GM12878 (cell line): ENCODE data around the gene RNASEL. TPM values are rescaled to one million over a fixed set of nuclear protein-coding genes. Genes with fewer than 3 reads are reported as not detected.

ENCODE experiments used
- BACH1 ChIP-seq: fragments of 450-650 bp; IDR thresholded peaks from 2 replicates; pipeline ENCODE4 v1.6.1; 2017; ENCODE audit warnings: mild to moderate bottlenecking, borderline replicate concordance
- BCL11A ChIP-seq: IDR thresholded peaks from 2 replicates; pipeline ENCODE4 v1.6.1; 2011; ENCODE audit warnings: low read depth, low read length
- FOS ChIP-seq: IDR thresholded peaks from 3 replicates; pipeline ENCODE4 v1.6.1; 2011; ENCODE audit warnings: borderline replicate concordance; ENCODE audit not compliant: insufficient read length; ENCODE audit errors: extremely low read depth
- JUNB ChIP-seq: IDR thresholded peaks from 2 replicates; pipeline ENCODE4 v1.6.1; 2016; ENCODE audit warnings: antibody characterized with exemption, mild to moderate bottlenecking
- MEF2B ChIP-seq: fragments of 450-650 bp; IDR thresholded peaks from 2 replicates; pipeline ENCODE4 v1.6.1; 2018; ENCODE audit warnings: mild to moderate bottlenecking, moderate library complexity; ENCODE audit not compliant: partially characterized antibody, poor library complexity, severe bottlenecking
- MXI1 ChIP-seq: fragments of 150-350 bp; IDR thresholded peaks from 2 replicates; pipeline ENCODE4 v1.6.1; 2011; ENCODE audit warnings: low read depth, mild to moderate bottlenecking, inconsistent platforms, low read length, improper control_type of control experiment
- MYB ChIP-seq: fragments of 150-350 bp; IDR thresholded peaks from 2 replicates; pipeline ENCODE4 v1.6.1; 2014; ENCODE audit warnings: mild to moderate bottlenecking, low read depth, low read length, borderline replicate concordance
- NFYA ChIP-seq: IDR thresholded peaks from 2 replicates; pipeline ENCODE4 v1.6.1; 2011; ENCODE audit warnings: low read depth, mild to moderate bottlenecking, low read length, improper control_type of control experiment, borderline replicate concordance
- NR2C2 ChIP-seq: IDR thresholded peaks from 2 replicates; pipeline ENCODE4 v1.6.1; 2011; ENCODE audit warnings: borderline replicate concordance, low read depth; ENCODE audit not compliant: control insufficient read depth, insufficient read length
- PAX5 ChIP-seq: IDR thresholded peaks from 2 replicates; pipeline ENCODE4 v1.6.1; 2011; ENCODE audit warnings: low read depth, low read length, borderline replicate concordance
- PML ChIP-seq: IDR thresholded peaks from 2 replicates; pipeline ENCODE4 v1.6.1; 2012; ENCODE audit warnings: low read length, inconsistent platforms
- RAD21 ChIP-seq: IDR thresholded peaks from 2 replicates; pipeline ENCODE4 v1.6.1; 2011; ENCODE audit warnings: mild to moderate bottlenecking, low read depth, low read length, moderate library complexity; ENCODE audit not compliant: insufficient read depth
- RCOR1 ChIP-seq: conservative IDR thresholded peaks from 2 replicates; pipeline ENCODE4 v1.6.1; 2012; ENCODE audit warnings: low read depth, low read length, improper control_type of control experiment
- SIN3A ChIP-seq: IDR thresholded peaks from 2 replicates; pipeline ENCODE4 v1.6.1; 2012; ENCODE audit warnings: low read depth, low read length, improper control_type of control experiment
- SUPT20H ChIP-seq: IDR thresholded peaks from 2 replicates; pipeline ENCODE4 v1.6.1; 2011; ENCODE audit warnings: low read depth, mild to moderate bottlenecking, low read length, moderate library complexity, borderline replicate concordance; ENCODE audit not compliant: control insufficient read depth
- WRNIP1 ChIP-seq: IDR thresholded peaks from 2 replicates; pipeline ENCODE4 v1.6.1; 2011; ENCODE audit warnings: low read depth, low read length, improper control_type of control experiment, borderline replicate concordance
- ZBED1 ChIP-seq: IDR thresholded peaks from 2 replicates; pipeline ENCODE4 v1.6.1; 2016; ENCODE audit warnings: borderline replicate concordance
- ZNF217 ChIP-seq: fragments of 450-650 bp; IDR thresholded peaks from 2 replicates; pipeline ENCODE4 v1.6.1; 2017; ENCODE audit warnings: antibody characterized with exemption, mild to moderate bottlenecking
- ZNF622 ChIP-seq: fragments of 450-650 bp; IDR thresholded peaks from 2 replicates; pipeline ENCODE4 v1.6.1; 2017; ENCODE audit warnings: mild to moderate bottlenecking, inconsistent platforms
- ZSCAN29 ChIP-seq: fragments of 450-650 bp; IDR thresholded peaks from 2 replicates; pipeline ENCODE4 v1.6.1; 2017; ENCODE audit warnings: mild to moderate bottlenecking, moderate library complexity
- polyA plus RNA-seq, 11 experiments: library from polyadenylated mRNA; depleted of rRNA in 4 of 11; unstranded in 6 of 11; stranded (reverse) in 5 of 11; fragments of >200 nt; fragmentation: Nextera tagmentation in 4 of 11; fragmentation: Illumina TruSeq in 1 of 11; extraction: Ambion mirVana in 4 of 11; extraction: Trizol in 1 of 11; gene quantifications; 1 replicate in 1 of 11; 2 replicates in 10 of 11; pipeline versions ENCODE4 v1.2.1 to v1.2.3, GENCODE V29; 2011 to 2016; ENCODE audit warnings: inconsistent platforms in 2 of 11, missing spikeins in 2 of 11, low read depth in 1 of 11
- total RNA-seq, 4 experiments: library from RNA; depleted of rRNA in 3 of 4; stranded (reverse); fragments of >200 nt in 3 of 4; fragmentation: Illumina TruSeq in 1 of 4; extraction: Trizol in 1 of 4; gene quantifications; 2 replicates each; pipeline versions ENCODE4 v1.2.1 to v1.2.3, GENCODE V29; 2013 to 2021
- TF ChIP-seq, protein P1 (sequence below): fragments of 150-350 bp; IDR thresholded peaks from 2 replicates; pipeline ENCODE4 v1.6.1; 2016; ENCODE audit warnings: low read depth, low read length
- TF ChIP-seq, protein P2 (sequence below): fragments of 450-650 bp; IDR thresholded peaks from 2 replicates; pipeline ENCODE4 v1.6.1; 2017; ENCODE audit warnings: mild to moderate bottlenecking, low read depth, inconsistent platforms; ENCODE audit not compliant: poor library complexity, severe bottlenecking

The RNASEL gene
- total and polyA plus RNA-seq, 10 of the 15 experiments (the other 5 are each of a cell fraction or from before 2014, with no cell fraction given), result 3.0 to 10.8 (median 5.0) TPM

DNA sequence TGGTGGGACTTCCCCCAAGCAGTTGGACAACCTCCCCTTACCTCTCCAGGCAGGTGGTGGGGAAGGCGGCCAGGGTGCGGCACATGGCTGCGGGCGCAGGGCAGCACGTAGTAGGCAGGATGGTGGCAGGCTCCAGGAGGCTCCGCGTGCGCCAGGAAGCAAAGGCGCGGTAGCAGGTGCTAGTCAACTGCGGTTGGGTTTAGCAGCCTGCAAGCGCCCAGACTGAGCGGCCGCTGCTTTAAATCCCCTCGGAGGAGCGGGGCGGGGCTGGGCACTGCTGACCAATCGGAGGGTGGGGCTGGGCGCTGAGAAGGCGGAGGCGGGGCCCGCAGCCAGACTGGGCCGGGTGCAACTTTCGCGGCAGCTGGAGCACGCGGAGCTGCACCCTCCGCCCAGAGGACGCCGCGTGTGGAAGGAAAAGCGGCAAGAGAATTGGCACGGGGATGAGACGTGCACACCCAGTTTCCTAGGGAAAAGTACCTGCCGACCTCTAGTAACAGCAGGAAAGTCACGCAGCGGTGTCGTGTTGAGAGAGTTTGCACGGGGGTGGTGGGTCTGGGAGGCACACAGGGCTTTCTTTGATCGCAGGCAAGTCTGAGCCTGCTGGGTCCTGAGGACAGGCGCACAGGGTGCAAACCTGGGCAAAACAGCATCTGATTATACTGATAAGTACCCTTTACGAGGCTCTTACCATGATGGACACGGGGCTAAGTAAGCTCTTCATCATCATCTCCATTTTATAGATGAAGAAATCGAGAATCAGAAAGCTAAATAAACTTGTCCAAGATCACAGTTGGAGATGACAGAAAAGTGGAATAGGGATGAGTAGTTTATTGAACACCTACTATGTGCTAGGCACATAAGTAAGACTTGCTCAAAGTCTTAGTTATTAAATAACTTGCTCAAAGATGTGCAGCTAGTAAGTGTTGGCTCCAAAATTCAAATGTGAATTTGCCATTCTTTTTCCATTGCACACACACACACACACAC, 15.4 kb upstream of the RNASEL start, which contains the start of gene RGS16 (continued):
- TF ChIP-seq, protein P1, sequence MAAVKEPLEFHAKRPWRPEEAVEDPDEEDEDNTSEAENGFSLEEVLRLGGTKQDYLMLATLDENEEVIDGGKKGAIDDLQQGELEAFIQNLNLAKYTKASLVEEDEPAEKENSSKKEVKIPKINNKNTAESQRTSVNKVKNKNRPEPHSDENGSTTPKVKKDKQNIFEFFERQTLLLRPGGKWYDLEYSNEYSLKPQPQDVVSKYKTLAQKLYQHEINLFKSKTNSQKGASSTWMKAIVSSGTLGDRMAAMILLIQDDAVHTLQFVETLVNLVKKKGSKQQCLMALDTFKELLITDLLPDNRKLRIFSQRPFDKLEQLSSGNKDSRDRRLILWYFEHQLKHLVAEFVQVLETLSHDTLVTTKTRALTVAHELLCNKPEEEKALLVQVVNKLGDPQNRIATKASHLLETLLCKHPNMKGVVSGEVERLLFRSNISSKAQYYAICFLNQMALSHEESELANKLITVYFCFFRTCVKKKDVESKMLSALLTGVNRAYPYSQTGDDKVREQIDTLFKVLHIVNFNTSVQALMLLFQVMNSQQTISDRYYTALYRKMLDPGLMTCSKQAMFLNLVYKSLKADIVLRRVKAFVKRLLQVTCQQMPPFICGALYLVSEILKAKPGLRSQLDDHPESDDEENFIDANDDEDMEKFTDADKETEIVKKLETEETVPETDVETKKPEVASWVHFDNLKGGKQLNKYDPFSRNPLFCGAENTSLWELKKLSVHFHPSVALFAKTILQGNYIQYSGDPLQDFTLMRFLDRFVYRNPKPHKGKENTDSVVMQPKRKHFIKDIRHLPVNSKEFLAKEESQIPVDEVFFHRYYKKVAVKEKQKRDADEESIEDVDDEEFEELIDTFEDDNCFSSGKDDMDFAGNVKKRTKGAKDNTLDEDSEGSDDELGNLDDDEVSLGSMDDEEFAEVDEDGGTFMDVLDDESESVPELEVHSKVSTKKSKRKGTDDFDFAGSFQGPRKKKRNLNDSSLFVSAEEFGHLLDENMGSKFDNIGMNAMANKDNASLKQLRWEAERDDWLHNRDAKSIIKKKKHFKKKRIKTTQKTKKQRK, result no peak
- TF ChIP-seq ZNF622 (no peak), WRNIP1 (no peak), ZSCAN29 (no peak), SIN3A (no peak), NFYA (no peak), RAD21 (no peak), SUPT20H (no peak), MYB (no peak), MEF2B (no peak), BCL11A (0 out of 2 replicates have a peak, but pooled peaks have one; percentile 5), RCOR1 (no peak), BACH1 (peak; percentile 72; the same call in 1 of the 2 replicates), MXI1 (peak; percentile 50; the same call in 1 of the 2 replicates), ZBED1 (peak; percentile 42; the same call in 1 of the 2 replicates), PML (peak; percentile 99), JUNB (no peak), NR2C2 (no peak), ZNF217 (peak; percentile 45; the same call in 1 of the 2 replicates), FOS (no peak), PAX5 (no peak)
- TF ChIP-seq, protein P2, sequence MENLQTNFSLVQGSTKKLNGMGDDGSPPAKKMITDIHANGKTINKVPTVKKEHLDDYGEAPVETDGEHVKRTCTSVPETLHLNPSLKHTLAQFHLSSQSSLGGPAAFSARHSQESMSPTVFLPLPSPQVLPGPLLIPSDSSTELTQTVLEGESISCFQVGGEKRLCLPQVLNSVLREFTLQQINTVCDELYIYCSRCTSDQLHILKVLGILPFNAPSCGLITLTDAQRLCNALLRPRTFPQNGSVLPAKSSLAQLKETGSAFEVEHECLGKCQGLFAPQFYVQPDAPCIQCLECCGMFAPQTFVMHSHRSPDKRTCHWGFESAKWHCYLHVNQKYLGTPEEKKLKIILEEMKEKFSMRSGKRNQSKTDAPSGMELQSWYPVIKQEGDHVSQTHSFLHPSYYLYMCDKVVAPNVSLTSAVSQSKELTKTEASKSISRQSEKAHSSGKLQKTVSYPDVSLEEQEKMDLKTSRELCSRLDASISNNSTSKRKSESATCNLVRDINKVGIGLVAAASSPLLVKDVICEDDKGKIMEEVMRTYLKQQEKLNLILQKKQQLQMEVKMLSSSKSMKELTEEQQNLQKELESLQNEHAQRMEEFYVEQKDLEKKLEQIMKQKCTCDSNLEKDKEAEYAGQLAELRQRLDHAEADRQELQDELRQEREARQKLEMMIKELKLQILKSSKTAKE, result no peak
